Kidney epithelial cell (primary cell): ENCODE measurements around the gene PML. TPM values are rescaled to one million over a fixed set of nuclear protein-coding genes. Genes with fewer than 3 reads are reported as not detected.

ENCODE experiments used
- DNase-seq: peaks from one replicate; pipeline ENCODE4 v3.0.0-alpha.2; 2010; ENCODE audit warnings: low read depth
- H3K27me3 ChIP-seq: 2 replicates; pipeline ENCODE4 v1.6.0; 2011; ENCODE audit warnings: low read length; ENCODE audit not compliant: control insufficient read depth, insufficient read depth
- H3K36me3 ChIP-seq: 2 replicates; pipeline ENCODE4 v1.5.1; 2011; ENCODE audit warnings: low read length; ENCODE audit not compliant: control insufficient read depth, insufficient read depth
- H3K4me3 ChIP-seq: 2 replicates; pipeline ENCODE4 v1.5.1; 2011; ENCODE audit warnings: low read depth, mild to moderate bottlenecking, control low read depth, low read length
- CTCF ChIP-seq: IDR thresholded peaks from 2 replicates; pipeline ENCODE4 v1.5.1; 2011; ENCODE audit warnings: mild to moderate bottlenecking, moderate library complexity, low read length, control low read depth, inconsistent platforms; ENCODE audit not compliant: insufficient read depth, poor library complexity, severe bottlenecking
- total RNA-seq: library from RNA; depleted of rRNA; stranded (reverse); fragments of >200 nt; gene quantifications from 2 replicates; pipeline ENCODE4 v1.2.3, GENCODE V29; 2015

PML gene
- total RNA-seq, 1 donor from 2014 or later: 94.1 TPM

DNA sequence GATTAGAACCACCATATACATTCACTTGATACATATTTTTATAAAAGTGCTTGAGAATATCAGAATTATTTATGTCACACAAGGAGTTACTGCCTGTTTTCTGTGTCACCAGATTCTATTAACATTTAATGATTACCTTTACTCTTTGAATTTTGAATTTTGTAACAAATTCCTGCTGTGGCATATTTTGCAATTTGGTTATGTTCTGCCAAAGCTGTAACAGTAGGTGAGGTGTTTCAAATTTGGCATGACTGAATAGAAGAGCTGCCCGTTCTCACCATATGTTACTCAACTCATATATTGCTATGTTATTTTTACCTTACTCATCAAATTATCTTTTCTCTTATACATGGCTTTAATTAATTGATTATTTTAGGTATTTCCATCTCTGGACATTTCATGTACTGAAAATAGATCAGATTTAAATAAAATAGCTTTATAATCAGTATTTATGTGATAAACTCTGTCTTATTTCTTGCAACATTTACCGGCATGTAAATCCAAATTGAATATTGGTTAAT, 18.9 kb downstream of the PML start:
- Histone ChIP-seq H3K36me3 (peaks cover 2% of the 10 kb centered on the region), H3K4me3 (no peak overlapping the region), H3K27me3 (no peaks in the 10 kb centered on the region)
- DNase-seq: no peak
- no peak for TF ChIP-seq CTCF

GRCh38 chr15:74019734-74020133, 25.2 kb downstream of the PML start:
- H3K4me3 ChIP-seq: no peak overlapping the region
- peaks cover 4% of the 10 kb centered on the region for H3K36me3 ChIP-seq
- no peak for DNase-seq
- H3K27me3 ChIP-seq: no peaks in the 10 kb centered on the region
- no peak for TF ChIP-seq CTCF

- H3K36me3 ChIP-seq: peaks cover 6% of the 10 kb centered on the region
- H3K4me3 ChIP-seq: no peak overlapping the region
- no peaks in the 10 kb centered on the region for H3K27me3 ChIP-seq
- TF ChIP-seq CTCF: no peak
- DNase-seq: no peak
These were observed 28.4 kb downstream of the PML start for GRCh38 chr15:74022706-74023470.

GRCh38 chr15:74024687-74025086, 30.2 kb downstream of the PML start:
- no peak for TF ChIP-seq CTCF
- H3K4me3 ChIP-seq: no peak overlapping the region
- H3K27me3 ChIP-seq: no peaks in the 10 kb centered on the region
- no peak for DNase-seq
- peaks cover 6% of the 10 kb centered on the region for H3K36me3 ChIP-seq

GRCh38 chr15:74025436-74025835, 30.9 kb downstream of the PML start:
- DNase-seq: no peak
- Histone ChIP-seq H3K36me3 (peaks cover 6% of the 10 kb centered on the region), H3K4me3 (no peak overlapping the region), H3K27me3 (no peaks in the 10 kb centered on the region)
- TF ChIP-seq CTCF: no peak

DNA sequence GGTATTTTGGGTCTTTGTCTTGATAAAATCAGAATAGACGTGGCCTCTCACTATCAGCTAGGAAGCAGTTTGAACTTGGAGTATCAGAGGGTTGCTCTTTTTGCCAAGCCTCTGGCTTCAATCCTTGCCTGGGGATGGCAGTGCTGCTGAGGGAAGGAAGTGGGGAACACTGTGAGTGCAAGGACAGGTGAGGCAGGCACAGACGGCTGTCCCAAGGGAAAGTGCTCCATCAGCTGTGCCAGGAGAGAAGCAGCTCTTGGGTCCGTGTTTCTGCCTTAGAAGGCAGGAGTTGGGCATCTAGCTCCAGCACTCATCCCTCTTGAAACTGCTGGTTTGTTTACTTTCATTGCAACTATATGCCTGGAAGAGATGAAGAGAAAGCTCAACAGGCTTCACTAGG, 33.2 kb downstream of the PML start:
- Histone ChIP-seq H3K27me3 (no peaks in the 10 kb centered on the region), H3K36me3 (peaks cover 6% of the 10 kb centered on the region), H3K4me3 (no peak overlapping the region)
- no peak for DNase-seq
- TF ChIP-seq CTCF: no peak
